Stimulated activated CD4-positive, alpha-beta T cell treated with anti-CD3 and anti-CD28 coated beads, TNF-alpha, amount 100 ng/mL, for 1 hour (primary cell): ENCODE measurements around the gene C11orf71.

Experiments used
- DNase-seq, 3 donors: peaks; one replicate each; pipeline ENCODE4 v3.0.0-alpha.2; 2020; ENCODE audit warnings: low read depth in 3 of 3, low spot score in 1 of 3

C11orf71 gene

DNA sequence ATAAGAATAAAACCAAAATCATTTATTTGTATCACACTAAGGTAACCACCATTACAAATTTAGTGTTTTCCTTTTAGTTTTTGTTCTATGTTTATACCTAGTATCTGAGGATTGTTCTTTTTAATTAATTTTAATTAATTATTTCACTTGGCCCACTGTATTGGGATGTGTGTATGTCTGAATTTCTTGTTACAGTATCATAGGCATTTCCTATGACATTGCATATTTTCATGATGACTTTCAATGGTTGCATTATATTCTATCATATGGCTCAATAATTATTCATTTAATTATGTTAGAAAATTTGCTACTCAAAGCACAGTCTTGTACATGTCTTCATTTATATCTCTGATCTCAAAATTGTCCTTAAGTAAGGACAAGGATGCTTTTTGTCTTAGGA lies 41.0 kb downstream of the C11orf71 start:
- no peak for DNase-seq

DNA sequence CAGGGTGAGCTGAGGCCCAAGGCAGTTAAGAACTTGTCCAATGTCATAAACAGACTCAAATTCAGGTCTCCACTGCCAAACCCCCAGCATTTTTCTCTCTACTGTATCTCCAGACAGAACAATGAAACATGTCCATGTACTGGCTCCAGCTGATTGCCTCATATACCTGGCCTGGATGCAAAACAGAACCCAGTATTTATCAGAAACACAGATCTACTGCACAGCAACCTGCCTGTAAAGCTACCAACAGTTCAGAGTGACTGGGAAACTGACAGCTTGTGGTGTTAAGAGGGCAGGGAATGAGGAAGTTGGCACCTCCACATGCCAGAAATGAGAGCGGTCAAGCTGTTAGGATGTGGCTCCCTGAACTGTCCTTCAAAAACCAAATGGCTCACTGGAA lies 41.6 kb downstream of the C11orf71 start:
- DNase-seq: no peak

DNA sequence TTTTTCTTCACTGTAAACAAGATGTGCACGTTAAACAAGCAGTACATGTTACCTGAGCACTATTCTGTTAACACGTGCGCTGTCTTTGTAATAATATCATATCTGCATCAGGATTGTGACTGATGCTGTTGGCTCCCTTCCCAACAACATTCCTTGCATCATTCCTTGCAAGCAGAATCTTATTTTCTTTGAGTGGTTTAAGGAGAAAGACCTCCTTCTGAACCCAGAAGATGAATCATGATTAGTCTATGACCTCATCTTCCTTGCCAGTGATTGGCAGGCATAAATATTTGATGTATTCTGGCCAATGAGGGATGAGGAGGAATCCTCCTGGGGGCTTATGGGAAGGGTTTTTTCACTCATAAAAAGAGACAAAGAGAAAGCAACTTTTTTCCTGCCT lies 46.2 kb downstream of the C11orf71 start:
- DNase-seq: no peak

DNA sequence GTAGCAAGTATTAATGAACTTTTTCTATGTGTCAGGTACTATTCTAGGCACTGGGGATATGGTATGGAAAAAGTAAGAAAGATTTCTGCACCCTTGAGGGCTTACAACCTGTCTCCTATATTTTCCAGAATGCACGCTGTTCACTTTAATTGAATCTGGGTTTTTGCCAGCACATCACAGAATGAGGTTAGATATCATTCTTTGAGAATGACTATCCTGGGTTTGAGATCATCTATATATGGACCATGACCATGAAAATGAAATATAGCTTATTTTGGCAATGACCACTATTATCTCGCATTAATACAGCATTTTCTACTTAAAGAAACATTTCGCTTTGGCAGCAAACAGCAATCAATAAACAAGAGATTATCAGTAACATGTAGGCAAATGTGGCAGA lies 46.9 kb downstream of the C11orf71 start:
- no peak for DNase-seq

DNA sequence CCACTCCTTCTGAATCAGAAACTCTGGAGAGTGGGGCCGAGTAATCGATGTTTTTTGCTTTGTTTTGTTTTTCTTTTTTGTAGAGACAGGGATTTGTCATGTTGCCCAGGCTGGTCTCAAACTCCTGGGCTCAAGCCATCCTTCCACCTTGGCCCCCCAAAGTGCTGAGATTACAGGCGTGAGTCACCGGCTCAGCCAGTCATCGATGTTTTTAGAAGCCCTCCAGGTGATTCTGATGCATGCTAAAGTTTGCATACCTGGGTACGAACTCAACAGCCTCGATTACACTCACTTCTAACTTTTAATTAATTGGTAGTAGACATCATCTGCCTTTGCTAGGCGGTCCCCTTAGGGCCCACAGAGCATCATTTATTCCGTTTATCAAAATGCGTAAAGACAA lies 50.3 kb downstream of the C11orf71 start:
- no peak for DNase-seq
